Stimulated activated CD8-positive, alpha-beta memory T cell treated with anti-CD3 and anti-CD28 coated beads, Interleukin-12 subunit alpha, Interleukin-12 subunit beta, amount 100 ng/mL, for 24 hours (primary cell): ENCODE measurements around the gene SERPINB1.

Source experiments
- DNase-seq: peaks from one replicate; pipeline ENCODE4 v3.0.0-alpha.2; 2020; ENCODE audit errors: extremely low read depth

The SERPINB1 gene

GRCh38 chr6:2850538-2851113 lies 9.0 kb upstream of the SERPINB1 start:
- no peak for DNase-seq

- DNase-seq = no peak
Measured at GRCh38 chr6:2848851-2849250, 7.2 kb upstream of the SERPINB1 start.

- DNase-seq = no peak
Measured at GRCh38 chr6:2845880-2846208, 4.2 kb upstream of the SERPINB1 start.

GRCh38 chr6:2844008-2844407 lies 2.3 kb upstream of the SERPINB1 start:
- DNase-seq = no peak

- no peak for DNase-seq
Measured at GRCh38 chr6:2843138-2843740, 1.6 kb upstream of the SERPINB1 start.

GRCh38 chr6:2842139-2842552 lies 483 bp upstream of the SERPINB1 start:
- no peak for DNase-seq

- DNase-seq = no peak
Measured at GRCh38 chr6:2840749-2841061, 958 bp downstream of the SERPINB1 start.

GRCh38 chr6:2839982-2840748 lies 1.5 kb downstream of the SERPINB1 start:
- DNase-seq = no peak

GRCh38 chr6:2839195-2839981 lies 2.3 kb downstream of the SERPINB1 start:
- DNase-seq = no peak

GRCh38 chr6:2838251-2838650 lies 3.4 kb downstream of the SERPINB1 start:
- DNase-seq = no peak

- no peak for DNase-seq
Measured at GRCh38 chr6:2834262-2834661, 7.4 kb downstream of the SERPINB1 start.

- DNase-seq = no peak
Measured at GRCh38 chr6:2831392-2831791, 10.3 kb downstream of the SERPINB1 start.

GRCh38 chr6:2830183-2830582 lies 11.5 kb downstream of the SERPINB1 start:
- no peak for DNase-seq

- DNase-seq = no peak
Measured at GRCh38 chr6:2829253-2829652, 12.4 kb downstream of the SERPINB1 start.

- no peak for DNase-seq
Measured at GRCh38 chr6:2828629-2829028, 13.0 kb downstream of the SERPINB1 start.

GRCh38 chr6:2827142-2827541 lies 14.5 kb downstream of the SERPINB1 start:
- DNase-seq = no peak

- DNase-seq = no peak
Measured at GRCh38 chr6:2826131-2826530, 15.5 kb downstream of the SERPINB1 start.

- DNase-seq = no peak
Measured at GRCh38 chr6:2823104-2823850, 18.4 kb downstream of the SERPINB1 start.

GRCh38 chr6:2821554-2821953 lies 20.1 kb downstream of the SERPINB1 start:
- no peak for DNase-seq

- DNase-seq = no peak
Measured at GRCh38 chr6:2820415-2820814, 21.2 kb downstream of the SERPINB1 start.

GRCh38 chr6:2819978-2820377 lies 21.7 kb downstream of the SERPINB1 start:
- no peak for DNase-seq

- DNase-seq = no peak
Measured at GRCh38 chr6:2819115-2819514, 22.5 kb downstream of the SERPINB1 start.
